Inflammatory macrophage treated with lipopolysaccharide for 1 hour (primary cell): ENCODE data around the gene KCNMA1.
A peak's percentile ranks its signal among the peaks of the same experiment; 100 is the strongest.
"Not testable (repeated sequence)": the region's sequence is repeated elsewhere in the genome, so short reads cannot be mapped to it uniquely, and the experiment has no call there.

Source experiments
- DNase-seq, 2 donors: peaks; one replicate each; pipeline ENCODE4 v3.0.0-alpha.2; 2020 to 2022

Gene KCNMA1

GRCh38 chr10:77527839-77528238 is 109.8 kb downstream of the KCNMA1 start:
- DNase-seq, result no peak

- DNase-seq, result no peak
These were observed 110.6 kb downstream of the KCNMA1 start for GRCh38 chr10:77526868-77527617.

- DNase-seq, result no peak
These were observed 113.3 kb downstream of the KCNMA1 start for GRCh38 chr10:77524281-77524711.

- DNase-seq, result no peak
These were observed 115.3 kb downstream of the KCNMA1 start for GRCh38 chr10:77522268-77522809.

- no peak for DNase-seq
These were observed 116.6 kb downstream of the KCNMA1 start for GRCh38 chr10:77520995-77521394.

- no peak for DNase-seq
These were observed 117.3 kb downstream of the KCNMA1 start for GRCh38 chr10:77520290-77520689.

- DNase-seq, result not testable (repeated sequence)
These were observed 117.8 kb downstream of the KCNMA1 start for GRCh38 chr10:77519791-77520190.

GRCh38 chr10:77518910-77519274 is 118.7 kb downstream of the KCNMA1 start:
- DNase-seq, result no peak

GRCh38 chr10:77518241-77518909 is 119.2 kb downstream of the KCNMA1 start:
- peak in 1 of 2 donors; percentile 52 for DNase-seq

- DNase-seq, result no peak
These were observed 121.0 kb downstream of the KCNMA1 start for GRCh38 chr10:77516575-77516974.

- no peak for DNase-seq
These were observed 122.7 kb downstream of the KCNMA1 start for GRCh38 chr10:77514870-77515269.

- DNase-seq, result no peak
These were observed 123.8 kb downstream of the KCNMA1 start for GRCh38 chr10:77513781-77514331.

- no peak for DNase-seq
These were observed 124.4 kb downstream of the KCNMA1 start for GRCh38 chr10:77513220-77513619.

GRCh38 chr10:77512219-77512578 is 125.4 kb downstream of the KCNMA1 start:
- DNase-seq, result no peak

- DNase-seq, result no peak
These were observed 126.0 kb downstream of the KCNMA1 start for GRCh38 chr10:77511498-77512218.

- no peak for DNase-seq
These were observed 126.9 kb downstream of the KCNMA1 start for GRCh38 chr10:77510695-77511094.

- no peak for DNase-seq
These were observed 127.3 kb downstream of the KCNMA1 start for GRCh38 chr10:77510294-77510693.

- no peak for DNase-seq
These were observed 128.2 kb downstream of the KCNMA1 start for GRCh38 chr10:77509391-77509790.

GRCh38 chr10:77507291-77507880 is 130.2 kb downstream of the KCNMA1 start:
- peak; percentile 40 to 75 for DNase-seq

- no peak for DNase-seq
These were observed 130.9 kb downstream of the KCNMA1 start for GRCh38 chr10:77506517-77507200.

GRCh38 chr10:77505431-77506334 is 131.9 kb downstream of the KCNMA1 start:
- peak; percentile 60 to 92 for DNase-seq
